GM12875 (cell line): ENCODE measurements around the gene SNRPB2.

Experiments
- H3K4me3 ChIP-seq: one replicate; pipeline ENCODE4 v1.5.1; 2011; ENCODE audit warnings: low read depth, low read length, control low read depth
- CTCF ChIP-seq: IDR thresholded peaks from 2 replicates; pipeline ENCODE4 v1.5.1; 2011; ENCODE audit warnings: low read depth, mild to moderate bottlenecking, control low read depth, inconsistent platforms, low read length, moderate library complexity, borderline replicate concordance; ENCODE audit not compliant: insufficient read depth

The SNRPB2 gene

DNA sequence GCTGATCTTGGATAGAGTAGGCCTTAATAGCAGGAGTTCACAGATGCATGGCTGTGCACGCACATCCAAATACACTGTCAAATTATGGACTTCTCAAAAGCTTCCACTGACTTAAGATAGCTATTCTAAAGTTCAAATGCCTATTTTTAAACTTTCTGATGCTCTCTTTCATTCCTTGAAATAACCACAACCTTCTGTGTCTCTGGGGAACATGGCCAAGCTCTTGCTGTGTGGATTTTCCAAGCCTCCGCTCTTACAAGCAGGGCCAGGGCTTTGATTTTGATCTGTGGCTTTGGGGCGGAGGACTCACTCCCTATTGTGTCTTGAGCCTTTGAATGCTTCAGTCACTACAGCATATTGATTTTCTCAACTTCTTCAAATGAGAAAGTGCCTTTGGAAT, 35.7 kb upstream of the SNRPB2 start:
- TF ChIP-seq CTCF: no peak
- H3K4me3 ChIP-seq: no peak overlapping the region

DNA sequence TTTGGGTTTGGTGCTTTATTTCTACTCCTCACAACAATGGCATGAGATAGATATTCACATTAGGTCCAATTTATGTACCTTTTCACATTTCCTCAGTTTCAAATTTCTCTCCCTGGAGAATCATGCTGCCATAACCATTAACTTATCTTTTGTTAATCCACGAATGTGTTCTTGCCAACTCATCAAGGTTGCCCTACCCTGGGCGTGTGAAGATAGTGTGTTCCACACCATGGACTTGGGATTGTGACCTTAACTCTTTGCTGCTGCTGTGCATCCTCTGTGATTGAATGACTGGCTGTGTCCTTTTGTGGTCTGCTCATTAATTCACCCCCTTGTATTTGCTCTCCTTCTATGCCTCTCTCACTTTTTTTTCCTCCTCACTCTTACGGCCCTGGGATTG, 34.2 kb upstream of the SNRPB2 start:
- TF ChIP-seq CTCF: no peak
- H3K4me3 ChIP-seq: no peak overlapping the region

DNA sequence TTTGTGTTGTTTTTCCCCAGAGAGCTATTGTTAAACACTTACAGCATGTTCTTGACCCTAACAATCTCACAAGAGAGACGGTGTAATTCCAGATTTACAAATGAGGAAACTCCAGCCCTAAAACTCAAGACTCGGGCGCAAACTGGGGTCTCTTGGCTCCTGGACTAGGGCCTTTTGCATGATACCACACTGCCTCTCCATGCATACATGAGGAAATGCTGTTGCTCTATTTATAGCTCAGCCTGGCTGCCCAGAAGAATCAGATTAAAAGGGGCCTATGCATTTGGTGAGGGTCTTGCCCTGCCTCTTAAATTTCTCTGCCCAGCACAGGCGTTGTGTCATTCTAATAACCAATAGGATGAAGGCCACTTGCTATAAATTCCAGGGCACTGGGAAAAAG, 30.5 kb upstream of the SNRPB2 start:
- no peak overlapping the region for H3K4me3 ChIP-seq
- TF ChIP-seq CTCF: no peak

- no peak overlapping the region for H3K4me3 ChIP-seq
- TF ChIP-seq CTCF: peak; percentile 40; the same call in 1 of the 2 replicates
Observed at GRCh38 chr20:16701296-16701695, 28.5 kb upstream of the SNRPB2 start.

- no peak for TF ChIP-seq CTCF
Observed at GRCh38 chr20:16703570-16703969, 26.3 kb upstream of the SNRPB2 start.

DNA sequence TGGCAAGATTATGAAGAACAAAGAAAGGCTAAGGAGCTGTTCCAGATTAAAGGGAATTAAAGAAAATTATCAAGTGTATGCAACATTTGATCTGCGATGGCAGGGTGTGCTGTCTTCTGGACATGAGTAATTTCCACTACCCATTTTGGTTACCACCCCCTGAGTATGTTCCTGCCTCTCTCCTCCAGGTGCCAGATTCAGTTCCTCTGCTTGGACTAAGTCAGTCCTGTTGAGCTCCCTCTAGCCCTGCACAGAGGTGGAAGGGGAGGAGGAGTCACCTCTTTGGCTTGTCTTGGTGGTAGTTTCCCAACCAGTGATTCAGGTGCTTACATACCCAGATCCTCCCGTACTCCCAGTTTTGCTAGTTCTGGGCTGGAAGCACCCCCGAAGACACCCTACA, 22.2 kb upstream of the SNRPB2 start:
- no peak for TF ChIP-seq CTCF
- H3K4me3 ChIP-seq: no peak overlapping the region

More at GRCh38 chr20:16703570-16703969, 26.3 kb upstream of the SNRPB2 start:
- no peak overlapping the region for H3K4me3 ChIP-seq

GRCh38 chr20:16708602-16709001, 21.2 kb upstream of the SNRPB2 start:
- no peak overlapping the region for H3K4me3 ChIP-seq
- TF ChIP-seq CTCF: no peak
